OCI-LY1 (cell line): ENCODE data around the gene IDH3A.

Experiments used
- H2AFZ ChIP-seq: fragments of 200-600 bp; sonication (generic), shearing (Covaris generic); 2 replicates; pipeline ENCODE4 v1.6.0; 2014; ENCODE audit warnings: antibody characterized with exemption, mild to moderate bottlenecking, low read length
- H3F3A ChIP-seq: fragments of 200-600 bp; sonication (generic), shearing (Covaris generic); 2 replicates; pipeline ENCODE4 v1.6.0; 2014; ENCODE audit warnings: mild to moderate bottlenecking, antibody characterized with exemption, low read length, moderate library complexity; ENCODE audit not compliant: insufficient read depth
- H3K27ac ChIP-seq: fragments of 200-600 bp; sonication (generic); 2 replicates; pipeline ENCODE4 v1.5.1; 2014; ENCODE audit warnings: low read length, mixed run types, mild to moderate bottlenecking, low read depth; ENCODE audit not compliant: poor library complexity, severe bottlenecking
- H3K27me3 ChIP-seq: fragments of 200-600 bp; sonication (generic); 2 replicates; pipeline ENCODE4 v1.6.0; 2014; ENCODE audit warnings: antibody characterized with exemption, mild to moderate bottlenecking, low read length, moderate library complexity; ENCODE audit not compliant: insufficient read depth
- H3K36me3 ChIP-seq: fragments of 200-600 bp; sonication (generic); 2 replicates; pipeline ENCODE4 v1.6.1; 2014; ENCODE audit warnings: mild to moderate bottlenecking, antibody characterized with exemption, low read length, moderate library complexity, mixed read lengths; ENCODE audit not compliant: insufficient read depth
- H3K4me1 ChIP-seq: fragments of 200-600 bp; sonication (generic); 2 replicates; pipeline ENCODE4 v1.5.1; 2014; ENCODE audit warnings: mild to moderate bottlenecking, low read length, moderate library complexity; ENCODE audit not compliant: insufficient read depth, severe bottlenecking
- H3K4me2 ChIP-seq: fragments of 200-600 bp; sonication (generic), shearing (Covaris generic); 2 replicates; pipeline ENCODE4 v1.6.1; 2014; ENCODE audit warnings: low read length
- H3K4me3 ChIP-seq: fragments of 200-600 bp; sonication (generic); 2 replicates; pipeline ENCODE4 v1.5.1; 2014; ENCODE audit warnings: low read length, low read depth, mild to moderate bottlenecking, mixed read lengths; ENCODE audit not compliant: poor library complexity, severe bottlenecking
- H3K79me2 ChIP-seq: fragments of 200-600 bp; shearing (Covaris generic); 2 replicates; pipeline ENCODE4 v1.6.1; 2016; ENCODE audit warnings: mixed run types, low read length, mixed read lengths; ENCODE audit not compliant: insufficient read depth
- H3K9ac ChIP-seq: fragments of 200-600 bp; sonication (generic), shearing (Covaris generic); 2 replicates; pipeline ENCODE4 v1.6.1; 2014; ENCODE audit warnings: mild to moderate bottlenecking, low read length, mixed read lengths
- H3K9me2 ChIP-seq: fragments of 200-600 bp; sonication (generic), shearing (Covaris generic); 2 replicates; pipeline ENCODE4 v1.6.1; 2014; ENCODE audit warnings: low read depth, mild to moderate bottlenecking, low read length, mixed read lengths
- H3K9me3 ChIP-seq: fragments of 200-600 bp; shearing (Covaris generic); 2 replicates; pipeline ENCODE4 v1.6.1; 2014; ENCODE audit warnings: low read length, mixed read lengths
- H4K20me1 ChIP-seq: fragments of 200-600 bp; sonication (generic), shearing (Covaris generic); 2 replicates; pipeline ENCODE4 v1.6.0; 2016; ENCODE audit warnings: mild to moderate bottlenecking, low read length; ENCODE audit not compliant: insufficient read depth
- CTCF ChIP-seq: fragments of 200-600 bp; sonication (generic), shearing (Covaris generic); IDR thresholded peaks from 2 replicates; pipeline ENCODE4 v1.5.1; 2017; ENCODE audit warnings: mild to moderate bottlenecking, antibody characterized with exemption, low read length, moderate library complexity, mixed read lengths
- EZH2 ChIP-seq: fragments of 200-600 bp; sonication (generic), shearing (Covaris generic); IDR thresholded peaks from 2 replicates; pipeline ENCODE4 v1.8.0; 2017; ENCODE audit warnings: borderline replicate concordance, mixed run types, mild to moderate bottlenecking, antibody characterized with exemption, low read length, moderate library complexity, mixed read lengths

Gene IDH3A

GRCh38 chr15:78211189-78211921 lies 62.2 kb downstream of the IDH3A start:
- Histone ChIP-seq H3K4me1 (no peaks in the 10 kb centered on the region), H3K9ac (no peak overlapping the region), H3K4me2 (no peak overlapping the region), H2AFZ (no peak overlapping the region), H3K9me3 (no peaks in the 10 kb centered on the region), H4K20me1 (no peaks in the 10 kb centered on the region), H3K36me3 (no peaks in the 10 kb centered on the region), H3K79me2 (no peaks in the 10 kb centered on the region), H3F3A (no peaks in the 10 kb centered on the region), H3K9me2 (no peaks in the 10 kb centered on the region), H3K4me3 (no peak overlapping the region), H3K27me3 (0 out of 2 replicates have a peak, but pooled peaks cover 5% of the 10 kb centered on the region), H3K27ac (no peak overlapping the region)
- no peak for TF ChIP-seq CTCF
- no peak for TF ChIP-seq EZH2

GRCh38 chr15:78212008-78212407 lies 62.8 kb downstream of the IDH3A start:
- Histone ChIP-seq H3K4me3 (no peak overlapping the region), H3K36me3 (no peaks in the 10 kb centered on the region), H3K79me2 (no peaks in the 10 kb centered on the region), H3K9ac (no peak overlapping the region), H3K27me3 (0 out of 2 replicates have a peak, but pooled peaks cover 5% of the 10 kb centered on the region), H3K4me2 (no peak overlapping the region), H3K9me2 (no peaks in the 10 kb centered on the region), H3K4me1 (no peaks in the 10 kb centered on the region), H3K9me3 (no peaks in the 10 kb centered on the region), H3F3A (no peaks in the 10 kb centered on the region), H2AFZ (no peak overlapping the region), H3K27ac (no peak overlapping the region), H4K20me1 (no peaks in the 10 kb centered on the region)
- TF ChIP-seq EZH2 (no peak), CTCF (no peak)

- no peak overlapping the region for H3K27ac ChIP-seq
- 0 out of 2 replicates have a peak, but pooled peaks cover 5% of the 10 kb centered on the region for H3K27me3 ChIP-seq
- no peaks in the 10 kb centered on the region for H3K9me2 ChIP-seq
- H3K79me2 ChIP-seq: no peaks in the 10 kb centered on the region
- no peaks in the 10 kb centered on the region for H3F3A ChIP-seq
- TF ChIP-seq EZH2 (no peak), CTCF (no peak)
- H3K4me3 ChIP-seq: no peak overlapping the region
- no peaks in the 10 kb centered on the region for H4K20me1 ChIP-seq
- H3K4me1 ChIP-seq: no peaks in the 10 kb centered on the region
- no peak overlapping the region for H3K9ac ChIP-seq
- no peak overlapping the region for H3K4me2 ChIP-seq
- H3K9me3 ChIP-seq: no peaks in the 10 kb centered on the region
- no peak overlapping the region for H2AFZ ChIP-seq
- H3K36me3 ChIP-seq: no peaks in the 10 kb centered on the region
These were observed 63.6 kb downstream of the IDH3A start for GRCh38 chr15:78212546-78213424.
